ENCODE data around the gene SORCS1. TPM values are rescaled to one million over a fixed set of nuclear protein-coding genes. Genes with fewer than 3 reads are reported as not detected.

SORCS1 gene
- polyA plus RNA-seq, 12 donors, result 2.7 to 7.0 (median 5.1) TPM; not detected in 1

DNA sequence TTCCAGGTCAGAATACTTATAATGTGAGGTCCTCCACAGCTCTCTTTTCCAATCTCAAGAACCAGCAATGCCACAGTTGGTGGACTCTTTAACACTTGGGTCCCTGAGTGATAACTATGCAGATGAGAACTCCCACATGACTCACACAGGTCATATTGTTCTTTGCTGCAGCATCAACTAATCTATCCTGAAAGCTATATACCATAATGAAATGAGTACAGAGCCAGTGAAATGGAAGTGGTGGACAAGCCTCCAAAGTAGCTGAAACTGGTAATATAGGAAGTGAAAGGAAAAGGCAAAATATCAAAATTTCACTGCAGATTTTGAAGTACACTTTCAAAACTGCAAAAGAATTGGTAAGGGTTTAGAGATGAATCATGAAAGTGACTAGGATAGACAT is 45.6 kb downstream of the SORCS1 start:
- DNase-seq, result no peak

DNA sequence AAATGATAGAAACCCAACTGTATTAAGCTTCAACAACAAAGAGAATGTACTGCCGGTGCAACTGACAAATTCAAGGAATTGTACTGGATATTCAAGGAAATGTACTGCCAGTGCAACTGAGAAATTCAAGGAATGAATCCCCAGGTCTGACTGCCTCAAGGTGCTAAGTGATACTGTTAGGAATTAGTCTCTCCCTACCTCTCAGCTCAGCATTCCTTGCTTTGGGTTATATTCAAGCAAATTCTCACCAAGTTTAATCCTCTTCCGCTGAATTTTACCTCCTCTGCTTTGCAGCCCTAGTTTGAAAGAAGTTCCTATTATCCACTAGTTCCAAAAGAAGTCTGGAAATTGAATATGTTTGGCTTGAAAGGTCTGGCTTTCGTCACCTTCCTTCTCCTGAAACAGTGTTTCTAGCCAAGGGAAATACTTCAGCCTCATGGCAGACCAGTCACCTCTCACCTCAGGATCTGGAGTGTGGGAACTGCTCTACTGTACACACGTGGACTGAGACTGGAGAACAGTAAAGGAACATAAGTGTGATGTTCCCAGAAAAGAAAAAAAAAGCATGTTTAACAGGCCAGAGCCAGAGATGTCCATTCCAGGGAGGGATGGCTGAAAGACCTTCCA is 60.4 kb downstream of the SORCS1 start:
- DNase-seq, result no peak

DNA sequence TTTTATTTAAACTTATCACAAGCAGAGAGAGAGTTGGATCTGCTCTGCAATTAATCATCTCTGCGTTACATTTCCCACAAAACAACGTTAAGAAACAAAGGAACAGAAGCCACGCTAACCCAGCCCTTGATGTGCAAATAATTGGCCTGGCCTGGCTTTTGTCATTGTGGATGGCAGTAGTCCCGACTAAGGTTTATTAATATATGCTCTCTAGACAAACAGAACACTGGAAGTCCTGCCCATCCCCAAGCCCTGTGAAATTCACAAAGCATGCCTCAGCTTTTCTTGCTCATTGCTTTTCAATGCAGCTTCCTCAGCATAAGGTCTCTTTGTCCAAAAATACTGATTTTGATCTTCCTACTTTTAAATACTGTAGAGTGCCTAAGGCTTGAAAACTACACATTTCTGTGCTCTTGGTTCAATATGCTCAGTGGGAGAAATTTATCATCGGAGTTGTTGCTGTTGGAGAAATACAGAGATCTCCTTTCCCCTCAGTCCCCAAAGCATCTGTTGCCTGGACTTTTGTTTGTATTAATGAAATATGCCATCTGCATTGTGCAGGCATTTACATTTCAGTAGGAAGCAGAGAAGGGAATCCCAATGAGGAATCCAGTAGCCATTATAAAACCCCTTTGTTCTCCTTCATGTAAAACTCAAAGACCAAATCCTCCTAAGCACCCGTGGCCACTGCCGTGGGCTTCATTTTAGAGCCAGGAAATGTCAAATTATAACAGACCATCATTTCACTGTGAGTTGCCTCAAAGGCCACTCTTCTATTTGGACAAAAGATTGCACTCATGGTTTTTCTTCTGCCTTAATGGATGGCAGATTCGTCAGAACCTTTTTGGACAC is 61.1 kb downstream of the SORCS1 start:
- no peak for DNase-seq

DNA sequence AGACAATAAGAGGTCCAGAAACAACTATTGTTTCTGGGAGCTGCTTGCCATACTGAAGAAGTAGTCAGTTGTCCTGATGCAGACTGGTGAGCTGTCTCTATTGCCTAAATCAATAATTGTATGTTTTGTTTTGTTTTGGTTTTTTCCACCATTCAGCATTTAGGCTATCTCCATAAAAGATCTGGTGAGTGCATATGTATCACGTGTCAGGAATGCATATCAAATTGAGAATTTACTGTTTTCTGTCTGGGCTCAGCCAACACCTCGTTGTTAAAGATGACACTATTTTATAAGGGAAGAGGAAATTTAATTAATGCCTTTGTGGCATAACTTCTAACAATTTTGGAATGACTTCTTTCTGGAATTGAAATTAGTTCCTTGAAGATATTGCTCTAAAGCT is 66.2 kb downstream of the SORCS1 start:
- DNase-seq, result no peak

DNA sequence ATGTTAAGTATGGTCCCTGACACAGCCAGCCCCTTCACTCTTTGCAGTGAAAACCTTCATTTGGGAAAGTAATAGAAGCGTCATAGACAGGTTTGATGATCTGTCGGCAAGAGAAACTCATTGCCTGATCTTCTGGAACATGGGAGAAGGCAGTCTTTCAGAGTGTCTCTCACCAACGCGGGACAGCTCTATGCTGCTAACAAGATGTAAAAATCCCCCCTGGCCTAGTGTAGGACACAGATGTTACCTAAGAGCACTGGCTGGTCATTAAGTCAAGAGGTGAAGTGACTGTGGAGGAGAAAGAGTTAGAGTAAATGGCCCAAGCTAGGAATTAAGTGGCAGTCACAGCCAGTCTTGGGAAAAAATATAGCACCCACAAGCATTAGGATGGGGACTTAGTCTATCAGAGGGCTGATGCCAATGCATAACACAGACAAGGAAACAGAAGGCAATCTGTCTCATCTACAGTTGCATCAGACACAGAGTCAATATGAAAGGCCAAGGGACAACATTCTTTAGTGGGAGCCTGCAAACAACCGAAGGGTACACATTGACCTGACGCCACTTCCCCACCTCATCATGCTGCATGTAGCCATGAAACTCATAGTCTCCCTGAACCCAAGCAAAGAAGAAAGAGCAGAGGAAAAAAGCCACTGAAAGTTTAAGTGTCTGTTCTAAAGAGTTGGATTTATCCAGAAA is 69.5 kb downstream of the SORCS1 start:
- DNase-seq, result no peak

DNA sequence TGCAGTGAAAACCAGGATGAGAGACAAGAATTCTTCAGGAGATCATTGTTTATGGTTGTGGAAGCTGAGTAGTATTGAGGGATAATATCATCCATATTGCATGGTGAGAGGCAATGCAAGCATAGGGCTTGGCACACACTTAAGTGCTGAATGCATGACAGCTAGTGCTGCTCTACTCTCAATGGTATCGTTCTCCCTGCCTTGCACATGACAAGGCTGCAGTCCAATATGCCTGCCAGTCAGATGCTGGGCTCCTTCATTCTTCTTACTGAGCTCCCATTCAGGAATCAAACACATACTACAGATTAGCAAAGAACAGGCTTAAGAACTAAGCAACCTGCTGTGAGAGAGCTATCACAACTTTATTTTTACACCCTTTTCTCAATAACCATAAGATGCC is 72.2 kb downstream of the SORCS1 start:
- DNase-seq, result no peak

DNA sequence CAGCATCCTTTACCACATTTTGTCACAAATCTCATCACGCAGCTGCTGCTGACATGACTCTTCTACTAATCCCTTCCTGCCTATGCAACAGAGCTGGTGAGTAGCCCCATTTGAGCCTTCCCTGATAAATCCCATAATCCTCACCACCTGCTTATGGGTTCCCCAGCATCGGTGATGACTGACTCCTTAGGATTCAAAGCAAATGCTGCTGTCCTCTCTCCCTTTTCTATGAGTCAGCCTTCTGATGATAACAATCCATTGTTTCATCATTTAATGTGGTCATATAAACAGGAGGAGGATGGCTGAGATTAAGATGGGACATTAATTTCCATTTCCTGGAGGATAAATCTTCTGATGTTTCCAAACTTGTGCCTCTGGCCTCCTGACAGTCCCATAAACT is 73.4 kb downstream of the SORCS1 start:
- no peak for DNase-seq

DNA sequence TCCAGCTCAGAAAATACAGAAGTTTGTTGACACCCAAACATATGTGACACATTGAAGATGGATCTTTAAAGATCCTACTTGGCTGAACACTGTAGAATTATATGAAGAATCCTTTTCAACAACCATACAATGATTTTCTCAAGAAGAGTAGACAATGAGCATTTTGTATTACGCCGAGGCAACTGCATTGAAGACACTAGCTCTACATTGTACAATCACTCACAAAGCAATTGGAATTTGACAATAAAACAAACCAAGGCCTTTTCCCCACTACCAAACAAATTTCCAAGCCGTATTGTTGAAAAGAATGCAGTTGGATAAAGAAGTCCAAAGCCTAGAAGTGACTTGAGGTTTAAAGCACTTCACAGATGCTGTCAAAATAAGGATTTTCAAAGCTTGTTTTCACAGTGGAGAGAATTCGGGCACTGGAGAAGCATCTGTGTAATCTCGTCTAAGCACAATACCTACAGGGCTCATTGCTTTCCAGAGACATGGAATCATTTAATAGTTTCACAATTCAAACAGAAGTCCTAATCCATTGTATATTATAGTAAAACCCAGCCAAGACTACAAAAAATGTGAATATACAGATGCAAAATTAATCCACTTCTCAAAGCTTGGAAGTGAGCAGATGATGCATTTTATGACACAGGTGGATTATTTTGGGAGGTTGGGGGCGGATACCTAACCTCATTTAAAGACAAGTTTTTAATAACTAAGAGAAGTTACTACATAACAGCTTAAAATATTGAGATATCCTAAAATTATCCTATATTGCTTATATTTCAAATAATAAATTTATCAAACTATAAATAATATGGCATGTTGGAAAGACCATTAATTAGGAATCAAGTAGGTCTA is 78.6 kb downstream of the SORCS1 start:
- no peak for DNase-seq

DNA sequence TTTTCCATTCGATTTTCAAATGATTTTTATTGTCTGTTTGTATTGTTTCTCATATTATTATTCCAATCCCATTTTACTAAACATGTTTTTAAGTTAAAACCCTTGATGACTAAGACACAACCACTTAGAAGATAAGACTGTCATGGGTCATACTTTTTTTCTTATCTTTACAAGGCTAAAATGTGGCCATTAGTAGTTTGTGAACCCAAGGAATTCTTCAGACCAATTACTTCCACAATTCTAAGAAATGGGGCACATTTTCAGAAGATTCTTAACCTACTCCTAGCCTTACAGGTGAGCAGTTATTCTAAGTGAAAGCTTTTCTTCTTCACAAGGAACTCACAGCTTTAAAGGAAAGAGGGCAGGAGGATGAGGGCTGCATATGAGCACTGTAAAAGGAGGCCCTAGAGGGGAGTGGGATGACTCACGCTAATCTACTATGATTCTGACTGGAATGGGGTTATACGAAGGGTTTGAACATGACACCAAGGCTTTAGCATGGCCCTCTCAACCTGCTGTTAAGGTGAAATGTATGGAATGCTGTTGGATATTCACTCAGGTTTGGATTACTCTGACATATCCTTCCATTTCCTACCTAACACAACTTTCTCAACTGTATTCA is 81.0 kb downstream of the SORCS1 start:
- DNase-seq, result no peak

DNA sequence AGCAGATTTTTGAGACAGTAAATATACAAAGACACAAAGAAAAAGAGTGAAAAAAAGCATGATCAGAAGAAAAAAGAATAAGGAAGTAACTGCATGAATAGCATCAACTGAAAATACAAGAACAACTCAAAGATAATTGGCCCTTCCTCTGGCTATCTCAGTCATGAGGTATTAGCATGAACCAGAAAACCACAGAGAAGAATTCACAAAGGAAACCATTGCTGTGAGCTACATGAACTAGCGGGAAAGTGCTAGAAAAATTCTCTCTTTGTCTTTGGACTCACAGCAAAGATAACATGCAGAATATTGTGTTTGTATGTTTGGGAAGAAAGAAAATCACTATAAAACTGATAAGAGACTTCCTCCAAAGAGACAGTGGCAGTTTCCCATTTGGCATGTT is 82.9 kb downstream of the SORCS1 start:
- no peak for DNase-seq

DNA sequence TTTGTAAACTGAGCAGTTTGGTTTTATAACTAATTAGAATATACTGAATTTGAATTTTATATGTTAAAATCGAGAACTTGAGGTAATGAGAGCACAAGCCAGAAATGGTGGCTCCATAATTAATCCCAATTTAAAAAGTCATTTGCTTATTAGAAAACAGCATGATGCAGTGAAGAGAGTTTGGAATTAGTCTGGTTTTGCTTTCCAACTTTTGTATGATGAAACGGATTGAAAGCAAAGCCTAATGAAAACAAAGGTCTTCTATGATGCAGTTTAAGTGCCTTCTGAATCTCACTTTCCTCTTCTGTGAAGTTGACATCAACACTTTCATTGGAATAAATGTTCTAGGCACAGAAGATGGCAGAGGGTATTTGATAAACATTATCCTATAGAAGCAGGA is 89.4 kb downstream of the SORCS1 start:
- DNase-seq, result no peak

DNA sequence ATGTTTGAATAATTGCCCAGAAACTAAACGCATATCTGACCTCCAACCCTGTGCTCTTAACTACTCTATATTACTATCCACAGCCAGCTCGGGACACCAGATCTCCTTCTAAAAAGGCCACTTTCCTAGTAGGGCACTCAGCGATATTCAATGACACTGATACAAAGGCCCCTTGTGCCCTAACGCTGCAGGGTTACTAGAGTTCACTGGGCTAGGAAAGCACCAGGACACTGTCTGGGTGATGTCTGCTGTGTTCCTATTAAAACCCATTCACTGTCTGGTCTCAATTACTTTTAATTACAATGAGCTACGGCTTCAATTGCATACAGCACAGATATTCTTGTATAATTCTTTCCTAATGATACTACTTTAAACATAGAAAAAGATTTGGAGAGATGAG is 91.7 kb downstream of the SORCS1 start:
- DNase-seq, result no peak

DNA sequence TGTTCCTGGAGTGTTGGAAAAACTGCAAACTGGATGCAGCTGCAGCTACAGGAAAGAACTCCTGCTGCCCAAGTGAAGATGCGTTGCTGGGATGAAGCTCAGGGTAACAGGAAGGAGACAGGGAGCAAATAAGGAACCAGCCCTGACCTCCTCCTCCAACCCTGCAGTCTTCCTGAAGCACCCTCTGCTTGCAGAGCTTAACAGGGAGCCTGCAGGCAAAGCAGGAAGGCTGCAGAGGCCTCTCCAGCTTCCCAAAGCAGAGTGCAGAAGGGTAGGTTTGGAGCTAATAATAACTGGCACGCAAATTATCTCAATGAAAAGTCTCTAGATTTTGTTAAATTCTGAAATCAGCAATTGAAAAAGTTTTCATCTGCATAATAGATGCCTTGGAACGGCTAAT is 92.5 kb downstream of the SORCS1 start:
- no peak for DNase-seq

DNA sequence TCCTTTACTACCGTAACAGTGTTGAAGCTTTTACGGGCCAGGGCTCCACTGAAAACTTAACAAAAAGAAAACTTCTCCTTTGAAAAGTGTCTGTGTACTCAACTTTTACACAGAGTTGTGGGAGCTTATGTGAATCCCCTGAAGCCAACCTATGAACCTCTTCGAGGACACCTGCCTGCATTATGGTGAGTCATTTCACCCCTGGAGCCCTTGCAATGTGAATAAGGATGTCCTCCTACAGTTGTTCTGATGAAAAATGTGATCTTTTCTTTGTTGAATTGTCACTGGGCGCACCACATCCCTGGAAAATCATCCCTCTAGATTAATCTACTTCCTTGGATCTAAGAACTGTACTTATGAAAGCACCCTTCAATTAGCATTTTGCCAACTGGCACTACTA is 93.2 kb downstream of the SORCS1 start:
- no peak for DNase-seq

DNA sequence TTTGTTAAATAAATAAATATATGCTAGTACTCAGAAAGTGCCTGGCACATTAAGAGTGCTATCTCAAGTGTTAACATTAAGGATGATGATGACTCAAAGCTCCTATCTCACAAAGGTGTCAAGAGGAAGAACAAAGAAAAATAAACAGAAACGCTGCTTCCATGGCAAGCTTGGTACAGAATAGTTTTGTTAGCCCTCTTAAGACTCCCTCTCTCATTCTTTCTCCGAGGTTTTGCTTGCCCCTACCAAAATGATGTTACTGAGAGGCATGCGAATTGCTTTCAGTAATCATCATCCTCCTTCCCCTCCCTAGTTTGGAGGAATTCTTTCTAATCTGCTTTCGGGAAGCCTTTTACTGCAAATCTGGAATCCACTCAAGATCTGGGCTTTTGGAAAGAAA is 96.7 kb downstream of the SORCS1 start:
- no peak for DNase-seq

DNA sequence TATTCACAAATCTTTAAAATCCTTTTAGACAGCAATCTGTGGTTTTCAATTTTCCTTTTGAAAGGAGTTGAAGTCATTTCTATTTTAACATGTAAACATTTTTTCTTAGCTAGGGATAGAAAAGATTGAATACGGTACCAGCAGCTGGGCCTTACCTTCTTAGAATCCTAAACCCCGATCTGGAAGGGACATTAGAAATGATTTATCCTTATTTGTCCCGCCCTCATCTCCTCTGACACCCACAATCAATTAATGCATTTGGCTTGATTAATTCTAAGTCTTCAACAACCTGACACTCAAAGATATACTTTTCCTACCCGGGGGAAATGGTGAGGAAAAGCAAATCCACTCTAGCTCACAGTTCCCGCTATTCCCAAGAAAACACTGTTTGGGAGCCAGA is 100.4 kb downstream of the SORCS1 start:
- no peak for DNase-seq

DNA sequence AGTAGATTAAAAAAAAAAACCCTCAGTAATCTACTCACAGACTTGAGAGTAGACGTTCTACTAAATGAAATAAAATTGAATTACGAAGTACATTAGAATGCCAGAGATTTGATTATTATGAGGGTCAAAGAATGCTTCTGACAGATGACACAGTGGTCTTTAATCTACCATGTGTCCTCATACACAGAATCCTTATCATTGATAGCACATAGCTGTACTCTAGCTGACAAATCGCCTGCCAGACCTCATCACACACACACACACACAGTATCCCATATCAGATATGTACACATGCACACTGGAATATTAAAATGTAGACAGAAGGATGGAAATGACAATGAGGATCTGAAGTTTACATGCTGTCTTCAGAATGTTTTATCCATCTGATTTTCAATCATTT is 104.6 kb downstream of the SORCS1 start:
- no peak for DNase-seq

DNA sequence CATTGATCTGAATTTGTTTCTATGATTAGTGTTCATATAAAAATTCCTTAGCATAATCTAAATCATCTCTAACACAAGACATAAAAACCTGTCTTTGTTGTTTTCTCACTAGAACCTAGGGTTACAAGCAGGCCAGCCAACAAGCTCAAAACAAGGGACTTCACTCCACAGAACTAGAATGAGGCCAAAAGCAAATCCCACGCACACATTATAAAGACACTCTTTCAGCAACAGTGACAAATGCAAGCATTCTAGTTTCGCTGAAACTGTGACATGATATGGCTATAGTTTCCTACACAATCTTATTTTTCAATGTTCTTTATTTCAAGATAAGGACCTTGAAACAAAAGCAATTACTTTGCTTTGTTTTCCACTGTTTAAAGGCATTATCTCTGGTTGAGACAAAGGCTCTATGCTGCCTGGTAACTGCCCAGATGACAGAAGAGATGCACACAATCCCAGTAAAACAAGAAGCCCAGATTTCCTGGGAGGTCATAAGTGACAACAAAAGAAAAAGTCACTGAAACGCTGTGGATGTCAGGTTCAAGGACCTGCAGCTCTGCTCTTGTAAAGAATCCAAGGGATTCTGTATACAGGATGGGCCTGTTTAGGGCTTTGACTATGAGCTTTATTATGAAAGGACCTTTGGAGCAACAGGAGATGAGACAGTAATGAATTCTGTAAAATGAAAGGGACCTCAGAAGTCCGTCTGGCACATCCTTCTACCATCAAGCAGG is 105.3 kb downstream of the SORCS1 start:
- no peak for DNase-seq

DNA sequence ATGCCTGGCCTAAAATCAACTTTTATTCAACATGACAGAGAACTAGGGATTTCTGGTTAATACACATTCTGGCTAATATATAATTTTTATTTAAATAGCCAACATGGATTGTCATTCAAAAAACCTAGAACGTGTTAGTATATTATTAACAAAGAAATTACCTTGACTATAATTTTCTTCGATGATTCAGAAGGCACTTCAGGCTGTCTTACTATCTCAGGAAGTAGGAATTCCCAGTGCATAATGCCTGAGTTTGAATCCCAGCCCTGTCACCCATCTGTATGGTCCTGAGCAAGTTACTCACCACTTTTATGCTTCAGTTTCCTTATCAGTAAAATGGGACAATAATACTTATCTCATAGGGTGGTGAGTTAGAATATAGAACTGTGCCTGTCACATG is 106.2 kb downstream of the SORCS1 start:
- no peak for DNase-seq

DNA sequence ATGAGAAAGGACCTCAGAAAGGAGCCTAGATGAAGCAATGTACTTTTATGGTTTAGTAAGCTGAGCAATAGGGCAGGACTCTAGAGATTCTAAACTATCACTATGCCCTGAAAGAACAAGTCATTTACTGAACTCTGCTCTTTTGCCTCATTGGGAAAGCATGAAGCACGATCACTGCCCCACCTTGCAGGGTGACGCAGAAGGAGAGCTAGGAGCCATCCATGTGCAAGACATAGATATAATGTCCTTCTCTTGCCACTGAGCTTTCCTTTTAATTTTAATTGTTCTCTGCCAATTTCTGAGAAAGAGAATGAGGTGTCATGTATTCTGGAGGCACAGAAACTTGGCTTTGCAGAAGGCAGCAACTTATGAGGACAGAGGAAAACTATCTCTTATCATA is 108.3 kb downstream of the SORCS1 start:
- no peak for DNase-seq

Data from muscle of arm (tissue), 12 donors.